A549 (cell line): Measurements from ENCODE around the gene FAM53B. TPM values are rescaled to one million over a fixed set of nuclear protein-coding genes. Genes with fewer than 3 reads are reported as not detected.

Experiments
- ATAC-seq, 2 experiments: fragments of 200-7000 bp in 1 of 2; fragments of >200 bp in 1 of 2; cut with Nextera tagmentation in 1 of 2; cut with Tn5 transposase in 1 of 2; 3 replicates each; pipeline versions ENCODE4 v1.8.0 to v1.9.1; 2018 to 2020; ENCODE audit warnings: mild to moderate bottlenecking in 1 of 2, moderate library complexity in 1 of 2
- CTCF ChIA-PET: fragments of 300-600 bp; sonication (Branson Sonifier 250); formaldehyde crosslinking; extraction: SDS; loops from one replicate; lab custom pipeline; 2021; ENCODE audit warnings: antibody characterized with exemption, inconsistent platforms; lab: Yijun Ruan, JAX
- POLR2A ChIA-PET: fragments of 350-600 bp; formaldehyde crosslinking; extraction: SDS; loops from one replicate; lab custom pipeline; 2021; ENCODE audit warnings: antibody characterized with exemption, inconsistent platforms; lab: Yijun Ruan, JAX
- DNase-seq, 2 experiments: peaks; one replicate each; pipeline versions ENCODE4 v3.0.0 to v3.0.0-alpha.2; 2011 to 2016; ENCODE audit warnings: low read depth in 1 of 2, low spot score in 1 of 2
- FAIRE-seq: peaks from 2 replicates; lab custom pipeline; 2011; peaks lifted over from hg19 to GRCh38; lab: Jason Lieb, UNC
- H3K27ac ChIP-seq, 2 experiments: fragments of >200 bp; sonication (Bioruptor Twin); formaldehyde crosslinking; 3 replicates each; pipeline ENCODE4 v1.5.1; 2016 to 2017
- H3K4me1 ChIP-seq: fragments of >200 bp; sonication (Bioruptor Twin); formaldehyde crosslinking; 3 replicates; pipeline ENCODE4 v1.6.1; 2016
- H3K4me2 ChIP-seq: fragments of >200 bp; sonication (Bioruptor Twin); formaldehyde crosslinking; 3 replicates; pipeline ENCODE4 v1.6.1; 2016
- H3K4me3 ChIP-seq: fragments of >200 bp; sonication (Bioruptor Twin); formaldehyde crosslinking; 3 replicates; pipeline ENCODE4 v1.5.1; 2016
- H3K9me3 ChIP-seq: fragments of >200 bp; sonication (Bioruptor Twin); formaldehyde crosslinking; 3 replicates; pipeline ENCODE4 v1.6.1; 2016
- BHLHE40 ChIP-seq: IDR thresholded peaks from 2 replicates; pipeline ENCODE4 v1.6.1; 2012; ENCODE audit warnings: low read depth, low read length, inconsistent platforms
- CHD2 ChIP-seq: fragments of 150-350 bp; IDR thresholded peaks from 2 replicates; pipeline ENCODE4 v1.6.1; 2014; ENCODE audit warnings: low read length; ENCODE audit not compliant: partially characterized antibody
- CHD4 ChIP-seq: fragments of 200-600 bp; sonication (generic); IDR thresholded peaks from 2 replicates; pipeline ENCODE4 v1.6.1; 2016; ENCODE audit warnings: antibody characterized with exemption, mild to moderate bottlenecking, borderline replicate concordance
- EHMT2 ChIP-seq: fragments of 200-600 bp; sonication (generic); IDR thresholded peaks from 2 replicates; pipeline ENCODE4 v1.6.1; 2016; ENCODE audit warnings: antibody characterized with exemption, low read depth, mild to moderate bottlenecking, moderate library complexity
- EP300 ChIP-seq, 2 experiments: fragments of >200 bp; sonication (Bioruptor Twin); formaldehyde crosslinking; IDR thresholded peaks; 2 replicates in 1 of 2; 3 replicates in 1 of 2; pipeline ENCODE4 v1.6.1; 2016 to 2017
- ESRRA ChIP-seq: fragments of 150-350 bp; IDR thresholded peaks from 2 replicates; pipeline ENCODE4 v1.6.1; 2014; ENCODE audit warnings: mild to moderate bottlenecking, low read length, borderline replicate concordance
- FOXS1 ChIP-seq: fragments of 250-450 bp; sonication (Bioruptor Pico); IDR thresholded peaks from 2 replicates; pipeline ENCODE4 v1.5.0; 2020; ENCODE audit warnings: mild to moderate bottlenecking, moderate library complexity
- HEYL ChIP-seq: fragments of 250-450 bp; sonication (Bioruptor Pico); IDR thresholded peaks from 2 replicates; pipeline ENCODE4 v1.8.0; 2021; ENCODE audit warnings: mild to moderate bottlenecking, moderate library complexity
- JUN ChIP-seq, 2 experiments: fragments of >200 bp; sonication (Bioruptor Twin); formaldehyde crosslinking; IDR thresholded peaks; 2 replicates in 1 of 2; 3 replicates in 1 of 2; pipeline ENCODE4 v1.6.1; 2016 to 2017
- KDM1A ChIP-seq: fragments of 200-600 bp; sonication (generic); IDR thresholded peaks from 2 replicates; pipeline ENCODE4 v1.6.1; 2016; ENCODE audit warnings: low read depth, mild to moderate bottlenecking
- MAFK ChIP-seq: fragments of 450-650 bp; IDR thresholded peaks from 2 replicates; pipeline ENCODE4 v1.6.1; 2014; ENCODE audit not compliant: partially characterized antibody
- MYC ChIP-seq: IDR thresholded peaks from 2 replicates; pipeline ENCODE4 v1.6.1; 2012; ENCODE audit warnings: mild to moderate bottlenecking, inconsistent platforms, low read length, improper control_type of control experiment, borderline replicate concordance
- NR3C1 ChIP-seq: fragments of >200 bp; sonication (Bioruptor Twin); formaldehyde crosslinking; IDR thresholded peaks from 3 replicates; pipeline ENCODE4 v1.6.1; 2017
- PHF8 ChIP-seq: fragments of 200-600 bp; sonication (generic); IDR thresholded peaks from 2 replicates; pipeline ENCODE4 v1.6.1; 2016; ENCODE audit warnings: low read depth, mild to moderate bottlenecking, antibody characterized with exemption, moderate library complexity, borderline replicate concordance
- POLR2A ChIP-seq: IDR thresholded peaks from 2 replicates; pipeline ENCODE4 v1.6.1; 2012; ENCODE audit warnings: mild to moderate bottlenecking, low read length
- RAD21 ChIP-seq, 2 experiments: fragments of >200 bp in 1 of 2; sonication (Bioruptor Twin) in 1 of 2; formaldehyde crosslinking in 1 of 2; IDR thresholded peaks in 1 of 2; conservative IDR thresholded peaks in 1 of 2; 2 replicates in 1 of 2; 3 replicates in 1 of 2; pipeline ENCODE4 v1.6.1; 2012 to 2018; ENCODE audit warnings: inconsistent platforms in 1 of 2
- TP53 ChIP-seq: fragments of 250-450 bp; sonication (Bioruptor Pico); IDR thresholded peaks from 2 replicates; pipeline ENCODE4 v1.5.0; 2021; ENCODE audit warnings: mild to moderate bottlenecking, moderate library complexity
- ZC3H11A ChIP-seq: fragments of 450-650 bp; IDR thresholded peaks from 2 replicates; pipeline ENCODE4 v1.6.1; 2014; ENCODE audit warnings: antibody characterized with exemption, mild to moderate bottlenecking
- ZFP36 ChIP-seq: fragments of 450-650 bp; IDR thresholded peaks from 2 replicates; pipeline ENCODE4 v1.6.1; 2014; ENCODE audit warnings: borderline replicate concordance; ENCODE audit not compliant: partially characterized antibody
- WGBS: methylation state at CpG from one replicate; pipeline ENCODE4 v1.1.6; 2017; ENCODE audit errors: missing lambda C conversion rate; 5-methylcytosine and 5-hydroxymethylcytosine counted together
- polyA plus RNA-seq, 4 experiments: library from polyadenylated mRNA; depleted of rRNA in 3 of 4; stranded (reverse); fragments of >200 nt; fragmentation: RNase III in 1 of 4; extraction: RNeasy Plus Mini Kit Qiagen cat#74134 plus additional on column Dnase treatment in 1 of 4; gene quantifications; 2 replicates in 3 of 4; 3 replicates in 1 of 4; pipeline ENCODE4 v1.2.3, GENCODE V29; 2011 to 2017
- TF ChIP-seq, protein P1 (sequence below): IDR thresholded peaks from 2 replicates; pipeline ENCODE4 v1.6.1; 2012; ENCODE audit warnings: low read depth, borderline replicate concordance
- TF ChIP-seq, protein P2 (sequence below): IDR thresholded peaks from 2 replicates; pipeline ENCODE4 v1.6.1; 2012
- TF ChIP-seq, protein P3 (sequence below): fragments of 250-450 bp; sonication (Bioruptor Pico); IDR thresholded peaks from 2 replicates; pipeline ENCODE4 v1.5.0; 2021; ENCODE audit warnings: mild to moderate bottlenecking, moderate library complexity, borderline replicate concordance
- TF ChIP-seq, protein P4 (sequence below): fragments of >200 bp; sonication (Bioruptor Twin); formaldehyde crosslinking; IDR thresholded peaks from 2 replicates; pipeline ENCODE4 v1.6.1; 2016
- TF ChIP-seq, protein P5 (sequence below): fragments of 150-350 bp; IDR thresholded peaks from 2 replicates; pipeline ENCODE4 v1.6.1; 2014; ENCODE audit warnings: low read depth, mild to moderate bottlenecking, low read length
- TF ChIP-seq, protein P6 (sequence below): fragments of 450-650 bp; IDR thresholded peaks from 2 replicates; pipeline ENCODE4 v1.6.1; 2014; ENCODE audit warnings: antibody characterized with exemption

FAM53B gene
- polyA plus RNA-seq, 2 of the 4 experiments (the other 2 are of a cell fraction) = 5.1 to 8.5 TPM

DNA sequence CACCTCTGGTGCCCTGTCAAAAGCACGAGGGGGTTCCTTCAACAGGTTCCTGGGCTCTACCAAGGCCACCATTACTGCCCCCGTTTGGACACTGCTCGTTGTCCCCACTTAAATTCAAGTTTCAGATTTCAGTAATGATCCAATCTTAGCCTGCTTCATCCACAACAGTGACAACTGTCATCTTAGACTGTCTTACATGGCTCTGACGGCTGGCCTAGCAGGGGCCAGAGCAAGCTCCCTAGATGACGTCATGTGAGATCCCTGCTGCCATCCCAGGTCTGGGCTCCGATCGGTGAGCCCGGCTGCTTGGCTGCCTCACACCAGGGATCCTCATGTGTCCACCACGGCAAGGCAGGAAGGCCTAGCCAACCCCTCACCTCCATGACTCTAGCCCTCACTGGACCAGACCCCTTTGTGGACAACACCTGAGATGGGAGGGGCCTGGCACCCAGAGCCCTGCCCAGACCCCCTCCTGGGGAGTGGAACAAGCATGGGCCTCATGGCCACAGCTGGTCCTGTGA is 82.5 kb downstream of the FAM53B start:
- H3K4me1 ChIP-seq = peaks cover 11% of the 10 kb centered on the region; the same call in 2 of the 3 replicates
- no peak for DNase-seq
- no peak for FAIRE-seq
- no peak overlapping the region for H3K4me3 ChIP-seq
- CTCF ChIA-PET = interaction anchor here (1.2 kb wide), 1 partner anchor 9 kb away, joined by 3 read pairs; no protein-coding TSS in a partner anchor
- TF ChIP-seq, protein P1, sequence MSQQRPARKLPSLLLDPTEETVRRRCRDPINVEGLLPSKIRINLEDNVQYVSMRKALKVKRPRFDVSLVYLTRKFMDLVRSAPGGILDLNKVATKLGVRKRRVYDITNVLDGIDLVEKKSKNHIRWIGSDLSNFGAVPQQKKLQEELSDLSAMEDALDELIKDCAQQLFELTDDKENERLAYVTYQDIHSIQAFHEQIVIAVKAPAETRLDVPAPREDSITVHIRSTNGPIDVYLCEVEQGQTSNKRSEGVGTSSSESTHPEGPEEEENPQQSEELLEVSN = no peak
- TF ChIP-seq JUN (IDR thresholded peaks at IDR 0.05) (no peak), EP300 (IDR thresholded peaks at IDR 0.05) (no peak), TP53 (no peak), CHD2 (no peak), FOXS1 (CRISPR knock-in tag) (no peak)
- TF ChIP-seq, all 56 proteins: peak for 0
- no peak for ATAC-seq
- H3K27ac ChIP-seq = no peak overlapping the region
- WGBS = 91% methylated on average over 9 of the region's 9 CpGs
- no peaks in the 10 kb centered on the region for H3K9me3 ChIP-seq
- H3K4me2 ChIP-seq = no peak overlapping the region
- POLR2A ChIA-PET = no interaction called here

DNA sequence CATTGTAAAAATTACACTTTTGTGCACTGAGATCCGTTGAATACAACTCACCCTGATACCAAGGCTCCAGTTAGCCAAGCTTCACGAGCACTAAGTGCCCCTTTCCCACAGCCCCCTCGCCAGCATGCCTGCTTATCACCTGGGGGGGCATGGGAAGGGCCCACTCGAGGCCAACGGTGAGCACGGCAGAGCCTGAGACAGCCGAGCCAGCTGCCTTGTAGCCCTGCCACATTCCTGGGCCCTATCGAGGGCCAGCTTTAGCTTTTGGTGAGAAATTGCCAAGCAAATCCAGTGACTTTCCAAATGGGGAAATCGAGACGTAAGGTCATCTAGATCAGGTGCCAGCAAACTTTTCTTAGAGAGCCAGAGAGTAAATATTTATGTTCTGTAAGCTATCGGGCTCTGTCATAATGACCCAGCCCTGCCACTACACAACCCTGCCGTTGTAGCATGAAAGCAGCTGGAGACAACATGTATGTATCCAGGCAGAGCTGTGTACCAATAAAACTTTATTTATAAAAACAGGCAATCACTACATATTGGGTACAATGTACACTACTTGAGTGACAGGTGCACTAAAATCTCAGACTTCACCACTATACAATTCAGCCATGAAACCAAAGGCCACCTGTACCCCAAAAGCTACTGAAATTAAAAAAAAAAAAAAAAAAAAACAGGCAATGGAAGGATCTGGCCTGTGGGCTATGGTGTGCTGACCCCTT is 83.6 kb downstream of the FAM53B start:
- 87% methylated on average over 11 of the region's 12 CpGs for WGBS
- CTCF ChIA-PET = interaction anchor here (0.8 to 1.4 kb wide), 3 partner anchors 12 to 133 kb away, joined by 3 to 4 read pairs (median 3); no protein-coding TSS in a partner anchor

More for the DNA sequence above, 83.6 kb downstream of the FAM53B start:
- TF ChIP-seq BHLHE40 (no peak), ZFP36 (no peak), ESRRA (no peak), ZC3H11A (no peak), MYC (no peak), RAD21 (conservative IDR thresholded peaks at IDR 0.05 in 1 of 2, IDR thresholded peaks at IDR 0.05 in 1 of 2) (no peak), CHD4 (no peak), EHMT2 (no peak), NR3C1 (no peak), POLR2A (no peak), HEYL (CRISPR knock-in tag) (no peak), MAFK (no peak), KDM1A (no peak), PHF8 (no peak)
- TF ChIP-seq, protein P2, sequence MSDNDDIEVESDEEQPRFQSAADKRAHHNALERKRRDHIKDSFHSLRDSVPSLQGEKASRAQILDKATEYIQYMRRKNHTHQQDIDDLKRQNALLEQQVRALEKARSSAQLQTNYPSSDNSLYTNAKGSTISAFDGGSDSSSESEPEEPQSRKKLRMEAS = no peak
- TF ChIP-seq, protein P3, sequence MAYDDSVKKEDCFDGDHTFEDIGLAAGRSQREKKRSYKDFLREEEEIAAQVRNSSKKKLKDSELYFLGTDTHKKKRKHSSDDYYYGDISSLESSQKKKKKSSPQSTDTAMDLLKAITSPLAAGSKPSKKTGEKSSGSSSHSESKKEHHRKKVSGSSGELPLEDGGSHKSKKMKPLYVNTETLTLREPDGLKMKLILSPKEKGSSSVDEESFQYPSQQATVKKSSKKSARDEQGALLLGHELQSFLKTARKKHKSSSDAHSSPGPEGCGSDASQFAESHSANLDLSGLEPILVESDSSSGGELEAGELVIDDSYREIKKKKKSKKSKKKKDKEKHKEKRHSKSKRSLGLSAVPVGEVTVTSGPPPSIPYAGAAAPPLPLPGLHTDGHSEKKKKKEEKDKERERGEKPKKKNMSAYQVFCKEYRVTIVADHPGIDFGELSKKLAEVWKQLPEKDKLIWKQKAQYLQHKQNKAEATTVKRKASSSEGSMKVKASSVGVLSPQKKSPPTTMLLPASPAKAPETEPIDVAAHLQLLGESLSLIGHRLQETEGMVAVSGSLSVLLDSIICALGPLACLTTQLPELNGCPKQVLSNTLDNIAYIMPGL (CRISPR knock-in tag) = no peak
- TF ChIP-seq, protein P4, sequence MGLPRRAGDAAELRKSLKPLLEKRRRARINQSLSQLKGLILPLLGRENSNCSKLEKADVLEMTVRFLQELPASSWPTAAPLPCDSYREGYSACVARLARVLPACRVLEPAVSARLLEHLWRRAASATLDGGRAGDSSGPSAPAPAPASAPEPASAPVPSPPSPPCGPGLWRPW = no peak
- TF ChIP-seq, protein P5, sequence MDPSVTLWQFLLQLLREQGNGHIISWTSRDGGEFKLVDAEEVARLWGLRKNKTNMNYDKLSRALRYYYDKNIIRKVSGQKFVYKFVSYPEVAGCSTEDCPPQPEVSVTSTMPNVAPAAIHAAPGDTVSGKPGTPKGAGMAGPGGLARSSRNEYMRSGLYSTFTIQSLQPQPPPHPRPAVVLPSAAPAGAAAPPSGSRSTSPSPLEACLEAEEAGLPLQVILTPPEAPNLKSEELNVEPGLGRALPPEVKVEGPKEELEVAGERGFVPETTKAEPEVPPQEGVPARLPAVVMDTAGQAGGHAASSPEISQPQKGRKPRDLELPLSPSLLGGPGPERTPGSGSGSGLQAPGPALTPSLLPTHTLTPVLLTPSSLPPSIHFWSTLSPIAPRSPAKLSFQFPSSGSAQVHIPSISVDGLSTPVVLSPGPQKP = no peak
- TF ChIP-seq, protein P1 = no peak
- TF ChIP-seq, protein P6, sequence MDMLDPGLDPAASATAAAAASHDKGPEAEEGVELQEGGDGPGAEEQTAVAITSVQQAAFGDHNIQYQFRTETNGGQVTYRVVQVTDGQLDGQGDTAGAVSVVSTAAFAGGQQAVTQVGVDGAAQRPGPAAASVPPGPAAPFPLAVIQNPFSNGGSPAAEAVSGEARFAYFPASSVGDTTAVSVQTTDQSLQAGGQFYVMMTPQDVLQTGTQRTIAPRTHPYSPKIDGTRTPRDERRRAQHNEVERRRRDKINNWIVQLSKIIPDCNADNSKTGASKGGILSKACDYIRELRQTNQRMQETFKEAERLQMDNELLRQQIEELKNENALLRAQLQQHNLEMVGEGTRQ = no peak
- Histone ChIP-seq H3K4me3 (no peak overlapping the region), H3K4me1 (peaks cover 3% of the 10 kb centered on the region; the same call in 2 of the 3 replicates), H3K4me2 (no peak overlapping the region), H3K27ac (no peak overlapping the region), H3K9me3 (no peaks in the 10 kb centered on the region)
- FAIRE-seq = no peak
- POLR2A ChIA-PET = no interaction called here
- ATAC-seq = no peak
- DNase-seq = no peak
